HEK293 (cell line): ENCODE results near the gene NUCKS1.

Source experiments
- CTCF ChIA-PET: fragments of 350-600 bp; formaldehyde crosslinking; extraction: SDS; loops from one replicate; lab custom pipeline; 2021; ENCODE audit warnings: antibody characterized with exemption; lab: Yijun Ruan, JAX
- POLR2A ChIA-PET: fragments of 300-600 bp; formaldehyde crosslinking; extraction: SDS; loops from one replicate; lab custom pipeline; 2020; ENCODE audit warnings: antibody characterized with exemption, inconsistent platforms; lab: Yijun Ruan, JAX
- H3K27ac ChIP-seq: fragments of 200-500 bp; sonication (Bioruptor generic); 2 replicates; pipeline ENCODE4 v1.5.1; 2014; ENCODE audit warnings: low read depth, low read length, control low read depth, inconsistent platforms; ENCODE audit errors: extremely low read depth
- H3K36me3 ChIP-seq, 2 experiments: fragments of 200-500 bp in 1 of 2; sonication (Bioruptor generic) in 1 of 2; 1 replicate in 1 of 2; 2 replicates in 1 of 2; pipeline ENCODE4 v1.5.1; 2014 to 2017; ENCODE audit warnings: inconsistent platforms in 2 of 2, low read length in 2 of 2; ENCODE audit not compliant: control insufficient read depth in 2 of 2, insufficient read depth in 1 of 2
- H3K4me1 ChIP-seq: fragments of 200-500 bp; sonication (Bioruptor generic); 2 replicates; pipeline ENCODE4 v1.5.1; 2014; ENCODE audit warnings: mild to moderate bottlenecking, low read length, inconsistent platforms; ENCODE audit not compliant: control insufficient read depth, insufficient read depth
- H3K4me3 ChIP-seq: 2 replicates; pipeline ENCODE4 v1.5.1; 2011; ENCODE audit warnings: low read depth, mild to moderate bottlenecking, control low read depth, low read length, moderate library complexity
- H3K9me3 ChIP-seq: fragments of 200-500 bp; sonication (Bioruptor generic); 2 replicates; pipeline ENCODE4 v1.5.1; 2014; ENCODE audit warnings: low read depth, low read length, inconsistent platforms; ENCODE audit not compliant: control insufficient read depth, insufficient read depth
- KLF1 ChIP-seq: fragments of 450-650 bp; formaldehyde crosslinking; IDR thresholded peaks from 2 replicates; pipeline ENCODE4 v1.5.1; 2016; ENCODE audit warnings: missing biosample characterization, missing genetic modification characterization
- PBX3 ChIP-seq: sonication (generic); formaldehyde crosslinking; IDR thresholded peaks from 2 replicates; pipeline ENCODE4 v1.8.1; 2022; ENCODE audit warnings: mild to moderate bottlenecking, moderate library complexity, missing genetic modification reagents
- SCRT2 ChIP-seq: fragments of 450-650 bp; formaldehyde crosslinking; IDR thresholded peaks from 2 replicates; pipeline ENCODE4 v1.5.1; 2016; ENCODE audit warnings: missing biosample characterization, missing genetic modification characterization
- SP3 ChIP-seq: fragments of 450-650 bp; formaldehyde crosslinking; IDR thresholded peaks from 2 replicates; pipeline ENCODE4 v1.5.1; 2016; ENCODE audit warnings: missing biosample characterization, missing genetic modification characterization
- ZEB2 ChIP-seq: fragments of 450-650 bp; formaldehyde crosslinking; IDR thresholded peaks from 2 replicates; pipeline ENCODE4 v1.5.1; 2016; ENCODE audit warnings: missing biosample characterization, missing genetic modification characterization
- ZNF132 ChIP-seq: fragments of 450-650 bp; formaldehyde crosslinking; IDR thresholded peaks from 2 replicates; pipeline ENCODE4 v1.5.1; 2017; ENCODE audit warnings: missing biosample characterization, missing genetic modification characterization, borderline replicate concordance
- ZNF214 ChIP-seq: fragments of 450-650 bp; formaldehyde crosslinking; IDR thresholded peaks from 2 replicates; pipeline ENCODE4 v1.5.1; 2017; ENCODE audit warnings: missing biosample characterization, mild to moderate bottlenecking, missing genetic modification characterization, borderline replicate concordance
- ZNF280C ChIP-seq: fragments of 450-650 bp; formaldehyde crosslinking; IDR thresholded peaks from 2 replicates; pipeline ENCODE4 v1.5.1; 2016; ENCODE audit warnings: missing biosample characterization, missing genetic modification characterization
- ZNF571 ChIP-seq: fragments of 450-650 bp; formaldehyde crosslinking; IDR thresholded peaks from 2 replicates; pipeline ENCODE4 v1.5.0; 2017; ENCODE audit warnings: missing biosample characterization, missing genetic modification characterization
- ZNF654 ChIP-seq: fragments of 450-650 bp; formaldehyde crosslinking; IDR thresholded peaks from 2 replicates; pipeline ENCODE4 v1.5.1; 2016; ENCODE audit warnings: low read depth, missing biosample characterization, missing genetic modification characterization
- ZNF830 ChIP-seq: fragments of 450-650 bp; IDR thresholded peaks from 2 replicates; pipeline ENCODE4 v1.5.0; 2018; ENCODE audit warnings: missing biosample characterization, missing genetic modification characterization, low read depth, mild to moderate bottlenecking, moderate library complexity
- ZSCAN4 ChIP-seq: fragments of 450-650 bp; formaldehyde crosslinking; IDR thresholded peaks from 2 replicates; pipeline ENCODE4 v1.5.1; 2017; ENCODE audit warnings: missing biosample characterization, missing genetic modification characterization
- TF ChIP-seq, protein P1 (sequence below): fragments of 450-650 bp; formaldehyde crosslinking; IDR thresholded peaks from 2 replicates; pipeline ENCODE4 v1.5.1; 2016; ENCODE audit warnings: missing biosample characterization, missing genetic modification characterization
- TF ChIP-seq, protein P2 (sequence below): fragments of 450-650 bp; formaldehyde crosslinking; conservative IDR thresholded peaks from 2 replicates; pipeline ENCODE4 v1.5.1; 2016; ENCODE audit warnings: low read depth, missing biosample characterization, missing genetic modification characterization

Gene NUCKS1

GRCh38 chr1:205792481-205792881, 42.5 kb upstream of the NUCKS1 start (continued):
- TF ChIP-seq ZNF132 (tag by site-specific recombination) (no peak), ZNF214 (tag by site-specific recombination) (no peak), ZEB2 (tag by site-specific recombination) (no peak), KLF1 (tag by site-specific recombination) (no peak)

DNA sequence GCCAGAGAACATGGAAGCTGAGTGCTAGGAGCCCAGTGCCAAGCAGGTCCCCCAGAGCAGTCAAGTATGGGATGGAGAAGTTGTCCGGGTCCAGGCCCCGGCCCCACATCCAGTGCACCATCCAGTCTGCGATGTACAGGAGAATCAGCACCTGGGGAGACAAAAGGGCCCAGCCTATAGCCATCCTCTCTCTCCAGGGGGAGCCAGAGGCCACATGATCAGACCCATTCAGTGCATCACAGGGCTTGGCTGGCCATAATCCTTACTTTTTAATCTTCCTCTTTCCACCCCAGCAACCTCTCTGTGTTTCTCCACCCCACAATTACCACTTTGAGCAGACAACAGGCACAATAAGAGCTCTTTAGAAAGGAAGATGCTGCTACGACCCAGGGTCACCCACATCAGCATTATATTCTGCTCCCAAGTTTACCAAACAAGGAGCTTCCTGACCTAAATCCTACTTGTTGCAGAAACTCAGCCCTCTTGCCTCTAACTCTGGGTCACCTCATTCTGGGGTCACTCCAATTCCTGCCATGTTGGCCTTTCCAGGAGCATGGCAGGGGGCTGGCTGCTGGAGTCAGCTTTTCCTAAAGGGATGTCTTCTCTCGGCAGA, 41.7 kb upstream of the NUCKS1 start:
- TF ChIP-seq PBX3 (CRISPR knock-in tag) (no peak), SP3 (tag by site-specific recombination) (no peak), SCRT2 (tag by site-specific recombination) (peak; percentile 86), ZSCAN4 (tag by site-specific recombination) (no peak), ZNF654 (tag by site-specific recombination) (peak; percentile 66), ZNF571 (tag by site-specific recombination) (no peak), ZNF280C (tag by site-specific recombination) (no peak), ZNF830 (tag by site-specific recombination) (no peak)
- TF ChIP-seq, protein P1, sequence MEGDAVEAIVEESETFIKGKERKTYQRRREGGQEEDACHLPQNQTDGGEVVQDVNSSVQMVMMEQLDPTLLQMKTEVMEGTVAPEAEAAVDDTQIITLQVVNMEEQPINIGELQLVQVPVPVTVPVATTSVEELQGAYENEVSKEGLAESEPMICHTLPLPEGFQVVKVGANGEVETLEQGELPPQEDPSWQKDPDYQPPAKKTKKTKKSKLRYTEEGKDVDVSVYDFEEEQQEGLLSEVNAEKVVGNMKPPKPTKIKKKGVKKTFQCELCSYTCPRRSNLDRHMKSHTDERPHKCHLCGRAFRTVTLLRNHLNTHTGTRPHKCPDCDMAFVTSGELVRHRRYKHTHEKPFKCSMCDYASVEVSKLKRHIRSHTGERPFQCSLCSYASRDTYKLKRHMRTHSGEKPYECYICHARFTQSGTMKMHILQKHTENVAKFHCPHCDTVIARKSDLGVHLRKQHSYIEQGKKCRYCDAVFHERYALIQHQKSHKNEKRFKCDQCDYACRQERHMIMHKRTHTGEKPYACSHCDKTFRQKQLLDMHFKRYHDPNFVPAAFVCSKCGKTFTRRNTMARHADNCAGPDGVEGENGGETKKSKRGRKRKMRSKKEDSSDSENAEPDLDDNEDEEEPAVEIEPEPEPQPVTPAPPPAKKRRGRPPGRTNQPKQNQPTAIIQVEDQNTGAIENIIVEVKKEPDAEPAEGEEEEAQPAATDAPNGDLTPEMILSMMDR (tag by site-specific recombination): peak; percentile 79
- TF ChIP-seq, protein P2, sequence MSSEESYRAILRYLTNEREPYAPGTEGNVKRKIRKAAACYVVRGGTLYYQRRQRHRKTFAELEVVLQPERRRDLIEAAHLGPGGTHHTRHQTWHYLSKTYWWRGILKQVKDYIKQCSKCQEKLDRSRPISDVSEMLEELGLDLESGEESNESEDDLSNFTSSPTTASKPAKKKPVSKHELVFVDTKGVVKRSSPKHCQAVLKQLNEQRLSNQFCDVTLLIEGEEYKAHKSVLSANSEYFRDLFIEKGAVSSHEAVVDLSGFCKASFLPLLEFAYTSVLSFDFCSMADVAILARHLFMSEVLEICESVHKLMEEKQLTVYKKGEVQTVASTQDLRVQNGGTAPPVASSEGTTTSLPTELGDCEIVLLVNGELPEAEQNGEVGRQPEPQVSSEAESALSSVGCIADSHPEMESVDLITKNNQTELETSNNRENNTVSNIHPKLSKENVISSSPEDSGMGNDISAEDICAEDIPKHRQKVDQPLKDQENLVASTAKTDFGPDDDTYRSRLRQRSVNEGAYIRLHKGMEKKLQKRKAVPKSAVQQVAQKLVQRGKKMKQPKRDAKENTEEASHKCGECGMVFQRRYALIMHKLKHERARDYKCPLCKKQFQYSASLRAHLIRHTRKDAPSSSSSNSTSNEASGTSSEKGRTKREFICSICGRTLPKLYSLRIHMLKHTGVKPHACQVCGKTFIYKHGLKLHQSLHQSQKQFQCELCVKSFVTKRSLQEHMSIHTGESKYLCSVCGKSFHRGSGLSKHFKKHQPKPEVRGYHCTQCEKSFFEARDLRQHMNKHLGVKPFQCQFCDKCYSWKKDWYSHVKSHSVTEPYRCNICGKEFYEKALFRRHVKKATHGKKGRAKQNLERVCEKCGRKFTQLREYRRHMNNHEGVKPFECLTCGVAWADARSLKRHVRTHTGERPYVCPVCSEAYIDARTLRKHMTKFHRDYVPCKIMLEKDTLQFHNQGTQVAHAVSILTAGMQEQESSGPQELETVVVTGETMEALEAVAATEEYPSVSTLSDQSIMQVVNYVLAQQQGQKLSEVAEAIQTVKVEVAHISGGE (tag by site-specific recombination): no peak
- Histone ChIP-seq H3K4me3 (no peak overlapping the region), H3K4me1 (0 out of 2 replicates have a peak, but pooled peaks cover under 1% of the 10 kb centered on the region), H3K36me3 (peaks cover 0 to 68% of the 10 kb centered on the region in 2 experiments; a peak in 1 of 3 replicates), H3K9me3 (no peaks in the 10 kb centered on the region), H3K27ac (no peak overlapping the region)
- POLR2A ChIA-PET: interaction anchor here (0.9 to 1.7 kb wide), 2 partner anchors 42 to 186 kb away, joined by 3 to 5 read pairs; no protein-coding TSS in a partner anchor
- CTCF ChIA-PET: interaction anchor here (0.5 to 9.4 kb wide), 41 partner anchors 8 to 635 kb away, joined by 3 to 155 read pairs (median 5); partner anchors contain the start of gene RAB29
